Measurements from ENCODE around the gene LRRC8D.
"Not testable (repeated sequence)": the region's sequence is repeated elsewhere in the genome, so short reads cannot be mapped to it uniquely, and the experiment has no call there.

Gene LRRC8D

DNA sequence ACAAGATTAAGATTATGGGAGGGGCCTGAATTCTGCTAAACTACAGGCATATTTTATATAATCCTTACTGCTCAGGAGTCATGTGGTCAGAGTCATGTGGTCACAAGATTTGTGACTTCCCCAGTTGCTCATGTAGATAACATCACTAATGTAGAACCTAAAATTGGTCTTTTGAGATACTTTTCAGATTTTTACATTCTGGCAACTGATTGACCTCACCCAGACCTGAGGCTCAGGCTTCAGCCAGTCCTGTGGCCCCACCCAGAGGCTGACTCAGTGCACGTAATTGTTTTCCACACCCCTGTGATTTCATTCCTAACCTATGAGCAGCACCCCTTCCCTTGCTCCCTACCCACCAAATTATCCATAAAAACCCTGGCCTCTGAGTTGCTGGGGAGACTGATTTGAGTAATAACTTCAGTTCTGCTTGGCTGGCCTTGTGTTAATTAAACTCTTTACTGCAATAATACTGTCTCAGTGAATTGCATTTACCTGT, 132.3 kb downstream of the LRRC8D start:
- no peak for DNase-seq (ENCODE audit: low read depth in 2 of 2, low spot score in 1 of 2)

DNA sequence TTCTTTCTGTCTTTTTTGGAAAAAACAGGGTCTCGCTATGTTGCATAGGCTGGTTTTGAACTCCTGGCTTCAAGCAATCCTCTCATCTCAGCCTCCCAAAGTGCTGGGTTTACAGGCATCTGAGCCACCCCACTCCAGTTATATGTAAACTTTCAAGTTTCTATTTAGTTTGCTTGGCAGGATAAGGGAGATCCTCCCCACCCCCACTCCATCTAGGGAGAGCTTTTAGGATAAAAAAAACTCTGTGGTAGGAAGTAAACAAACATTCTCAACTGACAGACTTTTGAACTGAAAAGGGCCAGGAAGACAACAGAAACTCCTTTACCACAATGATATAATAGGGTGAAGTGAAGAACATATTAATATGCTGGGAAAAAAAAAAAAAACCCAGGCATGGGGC, 133.1 kb downstream of the LRRC8D start:
- DNase-seq (ENCODE audit: low read depth in 2 of 2, low spot score in 1 of 2) = no peak

DNA sequence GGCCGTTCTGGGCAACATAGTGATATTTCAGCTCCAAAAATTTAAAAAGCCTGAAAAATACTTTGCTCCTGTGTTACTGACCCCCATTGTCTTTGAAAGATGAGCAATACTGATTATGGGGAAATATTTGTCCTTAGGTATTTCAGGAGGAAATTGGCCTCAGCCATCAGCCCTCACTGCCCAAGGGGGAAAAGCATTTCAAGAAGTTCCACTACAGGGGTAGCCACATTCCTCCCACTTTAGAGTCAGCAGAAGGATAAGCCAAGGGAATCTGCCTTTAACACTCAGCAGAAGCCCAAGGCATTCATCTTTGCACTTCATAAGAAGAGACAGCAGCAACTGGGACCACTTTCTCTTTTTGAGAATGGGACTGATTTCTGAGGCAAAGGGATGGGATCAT, 133.6 kb downstream of the LRRC8D start:
- no peak for DNase-seq (ENCODE audit: low read depth in 2 of 2, low spot score in 1 of 2)

DNA sequence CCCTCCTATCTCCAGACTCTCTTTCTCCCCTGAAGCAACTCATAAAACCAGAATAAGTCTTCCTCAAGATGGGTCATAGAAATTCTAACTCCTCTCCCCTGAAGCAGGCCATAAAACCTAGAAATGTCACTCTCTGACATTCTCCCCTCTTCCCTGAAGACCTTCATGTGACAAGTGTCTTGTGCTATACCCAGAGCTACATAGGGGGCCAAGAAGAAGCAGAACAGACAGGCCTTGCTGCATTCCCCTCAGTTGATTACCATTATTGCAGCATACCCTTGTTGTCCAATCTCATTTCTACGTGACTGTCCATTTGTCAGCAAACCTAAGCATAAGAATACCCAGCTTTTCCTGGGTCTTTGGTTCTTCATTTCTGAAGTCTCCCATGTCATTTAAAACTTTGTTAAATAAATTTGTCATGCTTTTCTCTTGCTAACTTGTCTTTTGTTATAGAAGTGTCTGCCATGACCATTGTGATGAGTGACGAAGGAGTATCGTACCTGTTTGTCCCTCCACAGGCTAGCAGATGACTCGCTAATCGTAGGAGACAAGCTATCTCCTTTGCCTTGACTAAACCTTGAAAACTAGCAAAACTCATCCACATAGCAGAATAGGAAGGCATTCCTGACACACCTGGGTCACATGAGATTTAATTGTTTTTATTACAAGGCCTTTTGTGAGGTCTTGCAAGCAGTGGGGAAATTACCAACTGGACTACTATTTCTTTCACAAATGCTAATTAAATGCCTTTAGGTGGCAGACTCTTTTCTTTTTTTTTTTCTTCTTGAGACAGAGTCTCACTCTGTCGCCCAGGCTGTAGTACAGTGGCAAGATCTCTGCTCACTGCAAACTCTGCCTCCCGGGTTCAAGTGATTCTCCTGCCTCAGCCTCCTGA, 134.7 kb downstream of the LRRC8D start:
- DNase-seq (ENCODE audit: low read depth in 2 of 2, low spot score in 1 of 2) = no peak

DNA sequence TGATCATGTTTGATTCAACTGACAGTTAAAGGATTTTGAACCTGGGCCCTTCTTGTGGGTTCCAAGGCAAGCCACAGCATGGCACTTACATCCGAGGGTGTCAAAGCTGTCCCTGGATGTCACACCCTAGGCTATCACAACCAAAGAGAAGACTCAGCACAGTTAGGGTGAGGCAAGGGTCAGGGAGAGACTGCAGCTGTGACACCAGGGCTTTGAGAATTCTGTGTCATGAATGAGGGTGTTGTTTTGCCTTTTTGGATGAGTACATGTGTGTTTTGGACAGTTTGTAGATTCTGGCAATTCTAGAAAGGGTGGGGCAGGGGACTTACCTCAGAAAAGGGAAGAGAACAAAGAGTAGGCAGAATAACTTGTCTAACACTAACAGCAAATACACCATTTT, 136.3 kb downstream of the LRRC8D start:
- no peak for DNase-seq (ENCODE audit: low read depth in 2 of 2, low spot score in 1 of 2)

DNA sequence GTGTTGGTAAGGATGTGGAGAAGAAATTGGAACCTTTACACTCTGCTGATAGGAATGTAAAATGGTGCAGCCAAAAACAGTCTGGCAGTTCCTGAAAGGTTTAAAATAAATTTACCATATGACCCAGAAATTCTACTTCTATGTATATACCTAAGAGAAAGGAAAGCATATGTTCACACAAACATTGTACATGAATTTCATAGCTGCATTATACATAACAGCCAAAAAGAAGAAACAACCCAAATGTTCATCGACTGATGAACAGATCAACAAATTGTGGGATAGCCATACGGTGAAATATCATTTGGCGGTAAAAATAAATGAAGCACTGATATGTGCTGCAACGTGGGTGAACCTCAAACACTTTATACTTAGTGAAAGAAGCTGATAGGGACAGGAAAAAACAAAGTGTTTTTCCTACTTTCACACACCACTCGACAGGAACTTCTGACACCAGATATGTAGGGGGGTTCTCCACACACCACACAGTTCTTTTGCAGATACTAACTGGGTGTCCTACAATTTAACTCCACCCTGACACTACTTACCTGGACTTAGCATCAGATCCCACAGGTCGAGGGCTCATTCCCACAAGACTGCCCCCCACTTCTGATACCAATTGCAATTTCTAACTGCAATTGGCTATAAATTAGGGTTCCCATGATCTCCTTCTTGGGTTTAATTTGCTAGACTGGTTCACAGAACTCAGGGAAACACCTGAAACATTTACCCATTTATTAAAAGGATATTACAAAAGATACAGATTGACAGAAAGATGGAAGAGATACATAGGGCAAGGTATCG, 138.2 kb downstream of the LRRC8D start:
- no peak for DNase-seq (ENCODE audit: low read depth in 2 of 2, low spot score in 1 of 2)

DNA sequence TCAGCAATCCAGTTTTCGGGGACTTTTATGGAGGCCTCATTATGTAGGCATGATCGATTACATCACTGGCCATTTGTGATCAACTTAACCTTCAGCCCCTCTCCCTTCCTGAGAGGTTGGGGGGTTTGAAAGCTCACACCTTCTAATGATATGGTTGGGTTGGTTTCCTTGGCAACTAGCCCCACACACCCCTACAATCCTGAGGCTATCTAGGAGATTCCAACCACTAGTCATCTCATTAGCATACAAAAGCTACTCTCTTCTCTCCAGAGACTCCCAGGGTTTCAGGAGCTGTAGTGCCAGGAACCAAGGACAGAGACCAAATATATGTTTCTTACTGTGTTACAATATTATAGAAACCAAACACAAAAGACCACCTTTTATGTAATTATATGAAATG, 138.9 kb downstream of the LRRC8D start:
- DNase-seq (ENCODE audit: low read depth in 2 of 2, low spot score in 1 of 2) = no peak

DNA sequence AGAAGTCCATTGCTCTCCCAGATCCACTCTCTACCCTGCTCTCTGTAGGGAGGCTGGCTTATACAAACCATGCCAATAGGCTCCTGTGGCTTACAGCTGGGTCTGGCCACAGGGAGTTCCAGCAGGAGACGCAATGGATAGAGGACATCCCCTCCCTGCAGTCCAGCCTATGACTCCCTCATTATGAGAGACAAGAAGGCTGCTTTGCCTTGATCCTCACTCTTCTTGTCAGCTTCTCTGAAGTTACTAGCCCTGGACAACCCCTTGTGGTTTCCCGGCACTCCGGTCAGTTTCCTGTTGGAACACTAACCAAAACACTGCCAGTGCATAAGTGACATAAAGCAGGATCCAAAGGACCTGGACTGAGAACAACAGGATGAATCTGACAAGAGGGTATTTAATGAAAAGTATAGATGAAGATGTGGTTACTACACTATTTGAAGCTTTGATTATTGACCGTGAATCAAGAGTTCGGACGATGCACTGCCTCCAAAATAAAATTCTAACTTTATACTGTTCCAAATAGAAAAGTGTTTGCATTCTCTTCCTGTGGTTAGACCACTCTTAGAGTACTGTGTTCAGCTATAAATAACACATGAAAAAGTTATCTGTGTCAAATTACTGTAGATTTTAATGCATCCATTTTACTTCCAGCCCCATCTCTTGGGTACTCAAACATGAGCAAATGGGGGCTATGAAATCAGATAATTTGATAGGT, 141.4 kb downstream of the LRRC8D start:
- no peak for DNase-seq (ENCODE audit: low read depth in 2 of 2, low spot score in 1 of 2)

DNA sequence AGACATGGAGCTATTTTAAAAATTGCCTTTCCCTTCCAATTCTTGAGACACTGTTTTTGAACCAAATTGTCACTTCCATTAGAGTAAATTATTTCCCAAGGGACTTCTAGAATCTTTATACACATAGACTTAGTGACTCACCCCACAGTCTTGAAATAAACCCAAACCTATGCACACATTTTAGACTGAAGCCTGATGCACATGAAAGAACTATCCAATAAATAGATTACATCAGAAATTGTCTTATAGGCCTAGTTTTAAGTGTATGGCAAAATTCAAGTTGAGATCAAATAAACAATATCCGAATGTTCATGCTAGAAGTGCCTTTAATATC, 141.9 kb downstream of the LRRC8D start:
- DNase-seq (ENCODE audit: low read depth in 2 of 2, low spot score in 1 of 2) = no peak

DNA sequence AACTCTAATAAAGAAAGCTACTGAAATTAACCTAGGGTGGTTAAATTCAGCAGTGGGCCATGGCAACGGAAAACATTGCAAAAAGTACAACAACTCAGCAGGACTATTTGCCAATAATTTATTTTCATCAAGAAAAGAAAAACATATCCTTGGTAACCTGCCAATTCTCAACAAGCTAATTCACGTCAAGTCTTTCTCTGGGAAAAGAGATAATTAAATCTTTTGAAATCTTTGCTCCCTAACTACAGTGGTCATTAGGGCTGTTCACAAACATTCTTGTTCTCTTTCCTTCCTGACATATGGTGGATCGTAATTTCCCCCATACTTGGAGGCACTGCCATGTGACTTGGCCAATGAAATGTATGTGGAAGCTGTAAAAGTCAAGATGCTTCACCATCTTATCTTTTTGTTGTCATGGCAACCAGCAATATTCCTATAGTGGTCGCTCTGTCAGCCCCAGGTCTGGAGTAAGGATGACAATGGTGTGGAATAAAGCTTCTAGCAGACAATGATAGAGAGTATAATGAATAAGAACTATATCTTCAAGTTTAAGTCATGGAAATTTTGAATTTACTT, 144.4 kb downstream of the LRRC8D start:
- DNase-seq (ENCODE audit: low read depth in 2 of 2, low spot score in 1 of 2) = no peak

DNA sequence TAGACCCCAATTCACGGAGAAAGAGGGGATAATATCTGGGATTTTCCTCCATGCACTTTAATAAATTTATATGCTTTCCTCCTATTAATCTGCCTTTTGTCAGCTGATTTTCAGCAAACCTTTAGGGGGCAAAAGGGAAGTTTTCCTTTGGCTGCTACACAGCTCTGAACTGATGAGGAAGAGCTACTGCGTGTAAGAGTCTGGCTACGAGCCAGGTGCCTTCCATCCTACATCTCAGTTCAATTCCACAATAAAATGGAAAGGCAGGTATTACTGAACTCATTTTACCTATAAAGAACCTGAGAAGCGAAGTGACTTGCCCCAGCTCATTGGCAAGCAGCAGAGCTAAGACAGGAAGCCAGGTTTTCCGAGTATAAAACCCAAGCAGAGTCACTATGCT, 145.8 kb downstream of the LRRC8D start:
- no peak for DNase-seq (ENCODE audit: low read depth in 2 of 2, low spot score in 1 of 2)

DNA sequence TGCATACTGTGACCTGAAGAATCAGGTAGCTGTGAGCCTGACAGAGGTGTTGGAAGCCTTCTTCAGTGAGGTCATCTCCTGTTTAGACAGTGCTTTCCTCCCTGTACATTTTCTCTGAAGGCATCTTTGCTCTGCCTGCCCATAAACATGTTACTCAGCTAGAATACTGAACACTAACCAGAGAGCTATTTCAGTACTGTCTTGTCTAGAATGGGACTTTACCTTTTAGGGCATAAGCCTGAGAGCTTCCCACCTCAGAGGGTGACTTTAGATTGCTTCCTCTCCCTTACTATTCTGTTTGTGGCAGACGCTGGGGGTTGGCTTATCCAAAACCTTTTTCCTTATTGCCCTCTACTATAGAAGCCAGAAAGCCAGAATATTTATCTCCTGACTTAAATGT, 150.8 kb downstream of the LRRC8D start:
- no peak for DNase-seq (ENCODE audit: low read depth in 2 of 2, low spot score in 1 of 2)

DNA sequence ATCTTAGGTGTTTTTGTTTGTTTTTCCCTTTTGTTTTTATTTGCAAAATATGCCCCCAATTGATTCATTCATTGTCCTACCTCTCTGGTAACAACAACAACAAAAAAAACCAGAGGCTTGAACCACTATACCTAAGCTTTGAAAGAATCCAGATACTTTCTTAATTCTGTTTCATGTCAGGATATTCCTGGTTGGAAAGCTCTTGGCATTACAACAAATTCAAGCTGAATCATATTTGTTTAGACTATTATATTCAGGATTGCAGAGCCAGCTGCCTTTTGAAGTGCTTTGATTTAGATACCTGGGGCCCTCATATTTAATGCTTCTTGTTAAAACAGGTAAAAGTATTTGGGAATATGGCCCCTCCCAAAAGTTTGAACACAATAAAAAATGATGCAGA, 151.2 kb downstream of the LRRC8D start:
- no peak for DNase-seq (ENCODE audit: low read depth in 2 of 2, low spot score in 1 of 2)

DNA sequence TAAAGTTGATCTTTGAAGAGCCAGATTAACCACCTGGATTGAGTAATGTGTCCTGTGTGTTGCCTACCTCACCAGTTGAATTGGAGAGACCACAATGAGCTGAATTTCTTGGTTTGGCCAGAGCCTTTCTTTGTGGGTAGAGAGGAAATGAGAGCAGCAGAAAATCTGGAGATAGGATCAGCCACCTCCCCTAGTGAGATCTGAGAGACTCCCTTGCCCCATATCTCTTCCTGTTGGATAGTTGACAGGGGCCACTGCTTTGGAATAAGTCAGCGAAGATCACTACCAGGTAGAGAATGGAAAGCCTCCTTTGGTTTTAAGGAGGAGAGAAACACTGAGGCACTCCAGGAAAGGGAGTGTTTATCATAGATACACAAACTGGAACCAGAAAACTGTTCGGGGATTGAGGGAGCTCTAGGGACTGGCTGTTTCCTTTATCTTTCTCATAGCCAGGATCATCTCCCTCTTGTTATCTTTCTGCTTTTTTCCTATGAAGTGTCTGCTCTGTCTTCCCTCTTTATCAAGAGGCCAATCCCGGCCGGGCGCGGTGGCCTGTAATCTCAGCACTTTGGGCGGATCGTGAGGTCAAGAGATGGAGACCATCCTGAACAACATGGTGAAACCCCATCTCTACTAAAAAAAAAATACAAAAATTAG, 152.8 kb downstream of the LRRC8D start:
- DNase-seq (ENCODE audit: low read depth in 2 of 2, low spot score in 1 of 2) = no peak

DNA sequence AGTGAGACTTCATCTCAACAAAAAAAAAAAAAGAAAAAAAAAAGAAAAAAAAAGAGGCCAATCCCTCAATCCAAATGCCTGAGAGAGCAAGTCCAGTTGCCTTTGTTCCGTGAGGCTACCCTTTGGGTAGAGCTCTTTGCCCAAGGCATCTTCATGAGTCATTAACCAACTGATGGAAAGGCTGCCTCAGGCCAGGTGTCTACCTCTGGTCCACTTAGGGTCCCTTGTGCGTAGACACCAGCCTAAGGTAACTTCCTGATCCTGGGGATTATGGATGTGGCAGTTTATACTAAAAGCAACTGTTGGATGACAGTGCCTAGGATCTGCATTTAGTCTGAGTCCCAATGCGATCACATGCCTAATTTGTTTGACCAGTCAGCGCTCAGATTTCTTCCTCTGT, 153.4 kb downstream of the LRRC8D start:
- no peak for DNase-seq (ENCODE audit: low read depth in 2 of 2, low spot score in 1 of 2)

DNA sequence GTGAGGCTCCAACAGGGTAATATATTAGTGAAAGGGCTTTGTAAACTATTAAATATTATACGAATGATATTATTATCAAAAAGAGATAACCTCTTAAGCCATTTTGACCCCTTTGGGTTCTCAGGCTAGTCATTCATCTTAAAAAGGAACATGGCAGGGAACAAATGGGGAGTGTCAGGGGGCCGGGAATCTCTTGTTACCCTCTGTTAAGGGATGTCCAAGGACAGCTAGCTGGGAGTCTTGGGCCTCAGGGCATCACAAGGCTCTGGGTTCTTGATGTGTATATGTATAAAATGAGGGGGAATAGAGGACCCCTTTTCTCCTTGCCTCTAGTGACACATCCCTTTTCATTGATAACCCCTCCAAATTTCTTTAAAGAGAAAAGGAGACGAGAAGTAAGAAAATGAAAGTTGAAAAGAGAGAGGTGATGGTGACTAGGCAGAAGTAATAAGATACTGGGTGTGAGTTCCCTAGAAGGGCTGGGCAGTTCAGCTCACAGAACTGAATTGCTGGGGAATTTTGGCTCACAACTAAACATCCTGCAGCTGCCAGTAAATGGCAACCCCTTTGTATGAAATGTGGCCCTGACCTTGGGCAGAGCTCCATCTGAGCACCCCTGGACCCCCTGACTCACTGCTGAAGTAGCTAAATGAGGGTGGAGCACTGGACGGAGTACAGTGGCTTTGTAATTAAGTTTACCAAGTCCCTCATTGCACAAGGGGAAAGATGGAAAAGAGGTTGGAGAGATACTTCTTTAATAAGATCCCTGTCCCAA, 154.1 kb downstream of the LRRC8D start:
- no peak for DNase-seq (ENCODE audit: low read depth in 2 of 2, low spot score in 1 of 2)

DNA sequence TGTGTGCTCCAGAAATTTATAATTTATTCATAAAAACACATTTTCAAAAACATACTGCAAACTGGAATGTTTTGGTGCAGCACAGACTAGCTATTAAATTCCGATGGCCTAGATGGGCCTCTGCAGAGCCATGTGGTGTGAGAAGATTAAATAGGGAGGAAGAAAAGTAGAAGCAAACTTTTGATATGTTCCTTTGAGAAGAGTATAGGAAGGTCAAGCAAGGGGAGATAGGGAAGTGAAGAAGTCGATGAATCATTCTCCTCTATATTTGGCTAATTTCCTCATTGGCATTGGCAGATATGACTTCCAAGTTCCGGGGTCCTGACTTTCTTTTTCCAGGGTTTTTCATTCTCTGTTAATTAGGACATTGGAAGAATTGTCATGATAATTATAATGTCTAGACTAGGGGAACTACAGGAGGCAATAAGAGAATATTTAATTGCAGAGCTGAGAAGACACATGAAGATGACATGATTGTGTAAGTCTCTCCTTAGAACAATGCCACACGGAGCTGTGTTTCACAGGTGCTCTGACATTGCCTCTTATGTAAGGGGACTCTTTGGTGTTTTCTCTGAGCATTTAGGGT, 154.8 kb downstream of the LRRC8D start:
- no peak for DNase-seq (ENCODE audit: low read depth in 2 of 2, low spot score in 1 of 2)

DNA sequence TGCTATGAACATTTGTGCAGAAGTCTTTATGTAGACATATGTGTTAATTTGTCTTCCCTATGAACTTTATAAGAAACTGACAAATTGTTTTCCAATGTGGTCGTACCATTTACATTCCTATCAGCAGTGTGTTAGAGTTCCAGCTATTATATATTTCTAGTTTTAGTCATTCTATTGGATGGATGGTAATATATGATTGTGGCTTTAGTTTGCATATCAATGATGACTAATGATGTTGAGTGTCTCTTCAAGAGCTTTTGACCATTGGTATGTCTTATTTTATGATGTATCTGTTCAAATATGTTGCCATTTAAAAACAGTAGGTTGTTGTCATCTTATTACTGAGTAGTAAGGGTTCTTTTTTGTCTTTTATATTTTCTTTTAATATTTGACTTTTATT, 157.9 kb downstream of the LRRC8D start:
- no peak for DNase-seq (ENCODE audit: low read depth in 2 of 2, low spot score in 1 of 2)

DNA sequence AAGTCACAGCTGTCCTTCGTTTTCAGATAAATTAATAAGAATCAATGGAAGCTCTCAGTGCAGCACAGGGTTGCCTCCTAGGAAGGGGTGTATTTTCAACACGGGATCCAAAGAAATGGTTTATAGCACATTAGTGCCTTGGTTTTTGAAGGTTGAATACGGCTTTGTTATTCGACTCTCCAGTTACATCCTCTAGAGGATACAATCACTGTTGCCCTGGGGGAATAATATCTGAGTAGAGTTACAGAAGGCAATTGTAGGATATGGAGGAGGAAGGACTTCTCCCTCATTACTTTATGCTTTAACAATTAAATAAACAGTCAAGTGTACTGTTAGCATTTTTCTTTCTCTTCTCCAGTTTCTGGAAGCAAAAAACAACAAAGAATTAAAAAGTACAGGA, 159.8 kb downstream of the LRRC8D start:
- DNase-seq (ENCODE audit: low read depth in 2 of 2, low spot score in 1 of 2) = no peak

DNA sequence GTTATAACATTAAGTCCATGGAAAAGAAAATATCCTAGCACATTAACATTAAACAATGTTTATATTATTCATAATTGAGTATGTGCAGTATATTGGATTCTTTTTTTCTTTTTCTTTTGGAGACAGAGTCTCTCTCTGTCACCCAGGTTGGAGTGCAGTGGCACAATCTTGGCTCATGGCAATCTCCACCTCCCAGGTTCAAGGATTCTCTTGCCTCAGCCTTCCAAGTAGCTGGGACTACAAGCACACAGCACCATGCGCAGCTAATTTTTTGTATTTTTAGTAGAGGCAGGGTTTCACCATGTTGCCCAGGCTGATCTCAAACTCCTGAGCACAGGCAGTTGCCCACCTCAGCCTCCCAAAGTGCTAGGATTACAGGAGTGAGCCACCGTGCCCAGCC, 162.0 kb downstream of the LRRC8D start:
- not testable (repeated sequence) for DNase-seq (ENCODE audit: low read depth in 2 of 2, low spot score in 1 of 2)
